Osteocyte (in vitro differentiated cells): ENCODE data around the gene MRPL27. TPM values are rescaled to one million over a fixed set of nuclear protein-coding genes. Genes with fewer than 3 reads are reported as not detected.

Experiments used
- DNase-seq: peaks from one replicate; pipeline ENCODE4 v3.0.0; 2021; ENCODE audit warnings: mixed read lengths; ENCODE audit not compliant: unreplicated experiment; ENCODE audit errors: extremely low spot score
- H3K27ac Mint-ChIP-seq: one replicate; pipeline ENCODE4 v1.8.0; 2021; ENCODE audit warnings: mild to moderate bottlenecking, mixed read lengths; ENCODE audit not compliant: unreplicated experiment
- H3K27me3 Mint-ChIP-seq: one replicate; pipeline ENCODE4 v1.8.0; 2021; ENCODE audit warnings: mixed read lengths; ENCODE audit not compliant: unreplicated experiment
- H3K36me3 Mint-ChIP-seq: one replicate; pipeline ENCODE4 v1.8.0; 2021; ENCODE audit warnings: mixed read lengths; ENCODE audit not compliant: unreplicated experiment
- H3K4me1 Mint-ChIP-seq: one replicate; pipeline ENCODE4 v1.8.0; 2021; ENCODE audit warnings: mixed read lengths; ENCODE audit not compliant: unreplicated experiment
- H3K4me3 Mint-ChIP-seq: one replicate; pipeline ENCODE4 v1.8.0; 2021; ENCODE audit warnings: mild to moderate bottlenecking, moderate library complexity, mixed read lengths; ENCODE audit not compliant: unreplicated experiment
- H3K9me3 Mint-ChIP-seq: one replicate; pipeline ENCODE4 v1.8.0; 2021; ENCODE audit warnings: mixed read lengths; ENCODE audit not compliant: unreplicated experiment
- CTCF ChIP-seq: fragments of 200-600 bp; sonication (generic); IDR thresholded peaks from 2 replicates; pipeline ENCODE4 v1.5.0; 2021; ENCODE audit warnings: antibody characterized with exemption, mild to moderate bottlenecking, moderate library complexity
- total RNA-seq: library from RNA; stranded (reverse); gene quantifications from 2 replicates; pipeline ENCODE4 v1.2.1, GENCODE V29; 2021

Gene MRPL27
- total RNA-seq, 1 donor from 2014 or later = 54.5 TPM

DNA sequence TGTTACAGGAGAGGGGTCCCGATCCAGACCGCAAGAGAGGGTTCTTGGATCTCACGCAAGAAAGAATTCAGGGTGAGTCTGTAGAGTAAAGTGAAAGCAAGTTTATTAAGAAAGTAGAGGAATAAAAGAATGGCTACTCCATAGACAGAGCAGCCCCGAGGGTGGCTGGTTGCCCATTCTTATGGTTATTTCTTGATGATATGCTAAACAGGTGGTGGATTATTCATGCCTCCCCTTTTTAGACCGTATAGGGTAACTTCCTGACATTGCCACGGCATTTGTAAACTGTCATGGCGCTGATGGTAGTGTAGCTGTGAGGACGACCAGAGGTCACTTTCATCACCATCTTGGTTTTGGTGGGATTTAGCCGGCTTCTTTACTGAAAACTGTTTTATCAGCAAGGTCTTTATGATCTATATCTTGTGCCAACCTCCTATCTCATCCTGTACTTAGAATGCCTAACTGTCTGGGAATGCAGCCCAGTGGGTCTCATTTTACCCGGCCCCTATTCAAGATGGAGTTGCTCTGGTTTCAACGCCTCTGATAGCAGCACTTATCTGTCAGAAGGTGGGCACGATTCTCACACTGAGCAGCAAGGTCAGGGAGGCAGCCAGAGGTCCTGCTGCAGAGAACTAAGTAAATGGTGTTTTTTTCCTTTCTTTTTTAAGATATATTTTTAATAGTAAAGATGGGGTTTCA lies 53.5 kb downstream of the MRPL27 start:
- peaks cover 3% of the 10 kb centered on the region for H3K27me3 Mint-ChIP-seq
- no peaks in the 10 kb centered on the region for H3K4me1 Mint-ChIP-seq
- H3K27ac Mint-ChIP-seq = no peak overlapping the region
- no peaks in the 10 kb centered on the region for H3K36me3 Mint-ChIP-seq
- no peaks in the 10 kb centered on the region for H3K9me3 Mint-ChIP-seq
- TF ChIP-seq CTCF = no peak
- no peak overlapping the region for H3K4me3 Mint-ChIP-seq
- DNase-seq = no peak

GRCh38 chr17:50318501-50319285 lies 54.3 kb downstream of the MRPL27 start:
- no peak for TF ChIP-seq CTCF
- Mint-ChIP-seq H3K27me3 (peaks cover 9% of the 10 kb centered on the region), H3K9me3 (no peaks in the 10 kb centered on the region), H3K4me1 (no peaks in the 10 kb centered on the region), H3K36me3 (no peaks in the 10 kb centered on the region), H3K27ac (no peak overlapping the region), H3K4me3 (no peak overlapping the region)
- no peak for DNase-seq

Other genes starting within 250 kb of the MRPL27 start
- gene SAMD14, start 243.0 kb downstream of the MRPL27 start, total RNA-seq = 36.1 and 36.8 TPM in 2 replicates
- 175 and 176 TPM in 2 replicates for gene PPP1R9B, start 222.5 kb downstream of the MRPL27 start, total RNA-seq
- 12.0 and 13.0 TPM in 2 replicates for gene SGCA, start 207.2 kb downstream of the MRPL27 start, total RNA-seq
- 25,918 and 28,023 TPM in 2 replicates for gene COL1A1, start 171.6 kb downstream of the MRPL27 start, total RNA-seq
- gene TMEM92, start 98.7 kb downstream of the MRPL27 start, total RNA-seq = 4.3 and 6.6 TPM in 2 replicates
- gene XYLT2, start 27.1 kb downstream of the MRPL27 start, total RNA-seq = 31.6 and 32.0 TPM in 2 replicates
- gene EME1, start within 50 bp of the MRPL27 start, total RNA-seq = 2.8 and 3.6 TPM in 2 replicates
- 87.0 and 87.2 TPM in 2 replicates for gene LRRC59, start 24.3 kb upstream of the MRPL27 start, total RNA-seq
- 25.4 and 28.1 TPM in 2 replicates for gene ACSF2, start 53.0 kb upstream of the MRPL27 start, total RNA-seq
- gene CHAD, start 95.7 kb upstream of the MRPL27 start, total RNA-seq = not detected in 2 replicates
- 36.7 and 37.5 TPM in 2 replicates for gene RSAD1, start 105.7 kb upstream of the MRPL27 start, total RNA-seq
- gene MYCBPAP, start 135.3 kb upstream of the MRPL27 start, total RNA-seq = 0.46 and 0.81 TPM in 2 replicates
- gene EPN3, start 159.6 kb upstream of the MRPL27 start, total RNA-seq = not detected in 2 replicates
- gene SPATA20, start 174.0 kb upstream of the MRPL27 start, total RNA-seq = 55.0 and 58.1 TPM in 2 replicates
- gene CACNA1G, start 187.5 kb upstream of the MRPL27 start, total RNA-seq = 0.10 and 0.11 TPM in 2 replicates